Fibroblast of lung (primary cell): Measurements from ENCODE around the gene PTPRS. TPM values are rescaled to one million over a fixed set of nuclear protein-coding genes. Genes with fewer than 3 reads are reported as not detected.

Experiments
- DNase-seq, 2 donors: peaks; one replicate each; pipeline versions ENCODE4 v3.0.0 to v3.0.0-alpha.2; 2010; ENCODE audit warnings: low read depth in 2 of 2
- H2AFZ ChIP-seq: 2 replicates; pipeline ENCODE4 v1.5.1; 2012; ENCODE audit warnings: low read length, control low read depth, inconsistent platforms
- H3K27ac ChIP-seq: 2 replicates; pipeline ENCODE4 v1.5.1; 2011; ENCODE audit warnings: low read length, control low read depth; ENCODE audit not compliant: insufficient read depth
- H3K27me3 ChIP-seq: 2 replicates; pipeline ENCODE4 v1.5.1; 2011; ENCODE audit warnings: mild to moderate bottlenecking, low read length; ENCODE audit not compliant: control insufficient read depth, insufficient read depth
- H3K36me3 ChIP-seq: 2 replicates; pipeline ENCODE4 v1.5.1; 2011; ENCODE audit warnings: low read length; ENCODE audit not compliant: control insufficient read depth, insufficient read depth
- H3K4me1 ChIP-seq: 2 replicates; pipeline ENCODE4 v1.5.1; 2011; ENCODE audit warnings: low read length; ENCODE audit not compliant: control insufficient read depth, insufficient read depth; ENCODE audit errors: extremely low read depth
- H3K4me2 ChIP-seq: 2 replicates; pipeline ENCODE4 v1.5.1; 2011; ENCODE audit warnings: low read length, control low read depth; ENCODE audit not compliant: insufficient read depth; ENCODE audit errors: extremely low read depth
- H3K4me3 ChIP-seq, 4 experiments: fragments of 200-600 bp in 1 of 4; sonication (generic) in 1 of 4; replicated peaks in 1 of 4; 2 replicates each; pipeline ENCODE4 v1.5.1; 2011 to 2016; ENCODE audit warnings: low read length in 4 of 4, low read depth in 3 of 4, mild to moderate bottlenecking in 3 of 4, control low read depth in 2 of 4, inconsistent platforms in 1 of 4, mixed read lengths in 1 of 4; ENCODE audit not compliant: insufficient read depth in 1 of 4; ENCODE audit errors: control extremely low read depth in 1 of 4
- H3K79me2 ChIP-seq: 2 replicates; pipeline ENCODE4 v1.5.1; 2012; ENCODE audit warnings: mild to moderate bottlenecking, low read length, inconsistent platforms; ENCODE audit not compliant: control insufficient read depth, insufficient read depth
- H3K9ac ChIP-seq: 2 replicates; pipeline ENCODE4 v1.5.1; 2011; ENCODE audit warnings: mild to moderate bottlenecking, low read length, control low read depth; ENCODE audit not compliant: insufficient read depth
- H3K9me3 ChIP-seq: 2 replicates; pipeline ENCODE4 v1.5.1; 2012; ENCODE audit warnings: low read depth, low read length; ENCODE audit not compliant: control insufficient read depth, insufficient read depth
- H4K20me1 ChIP-seq: 2 replicates; pipeline ENCODE4 v1.5.1; 2011; ENCODE audit warnings: low read length; ENCODE audit not compliant: control insufficient read depth, insufficient read depth; ENCODE audit errors: extremely low read depth
- CTCF ChIP-seq, 2 donors: IDR thresholded peaks in 1 of 2; conservative IDR thresholded peaks in 1 of 2; 1 replicate in 1 of 2; 2 replicates in 1 of 2; pipeline ENCODE4 v1.5.1; 2011 to 2012; ENCODE audit warnings: low read length in 2 of 2, control low read depth in 1 of 2, inconsistent platforms in 1 of 2, low read depth in 1 of 2, mild to moderate bottlenecking in 1 of 2
- EZH2 ChIP-seq: IDR thresholded peaks from 2 replicates; pipeline ENCODE4 v1.5.1; 2012; ENCODE audit warnings: low read length, control low read depth, mild to moderate bottlenecking; ENCODE audit errors: missing control alignments
- polyA plus RNA-seq, 2 donors: library from polyadenylated mRNA; depleted of rRNA in 1 of 2; stranded (reverse) in 1 of 2; unstranded in 1 of 2; fragments of >200 nt; gene quantifications; 2 replicates each; pipeline ENCODE4 v1.2.1, GENCODE V29; 2011 to 2012; ENCODE audit warnings: missing spikeins in 1 of 2
- total RNA-seq: library from RNA; depleted of rRNA; stranded (reverse); fragments of >200 nt; gene quantifications from 2 replicates; pipeline ENCODE4 v1.2.1, GENCODE V29; 2014

The PTPRS gene
- total and polyA plus RNA-seq, 2 donors (not counting 1 experiment from before 2014, with no cell fraction given): 27.9 to 136 TPM

DNA sequence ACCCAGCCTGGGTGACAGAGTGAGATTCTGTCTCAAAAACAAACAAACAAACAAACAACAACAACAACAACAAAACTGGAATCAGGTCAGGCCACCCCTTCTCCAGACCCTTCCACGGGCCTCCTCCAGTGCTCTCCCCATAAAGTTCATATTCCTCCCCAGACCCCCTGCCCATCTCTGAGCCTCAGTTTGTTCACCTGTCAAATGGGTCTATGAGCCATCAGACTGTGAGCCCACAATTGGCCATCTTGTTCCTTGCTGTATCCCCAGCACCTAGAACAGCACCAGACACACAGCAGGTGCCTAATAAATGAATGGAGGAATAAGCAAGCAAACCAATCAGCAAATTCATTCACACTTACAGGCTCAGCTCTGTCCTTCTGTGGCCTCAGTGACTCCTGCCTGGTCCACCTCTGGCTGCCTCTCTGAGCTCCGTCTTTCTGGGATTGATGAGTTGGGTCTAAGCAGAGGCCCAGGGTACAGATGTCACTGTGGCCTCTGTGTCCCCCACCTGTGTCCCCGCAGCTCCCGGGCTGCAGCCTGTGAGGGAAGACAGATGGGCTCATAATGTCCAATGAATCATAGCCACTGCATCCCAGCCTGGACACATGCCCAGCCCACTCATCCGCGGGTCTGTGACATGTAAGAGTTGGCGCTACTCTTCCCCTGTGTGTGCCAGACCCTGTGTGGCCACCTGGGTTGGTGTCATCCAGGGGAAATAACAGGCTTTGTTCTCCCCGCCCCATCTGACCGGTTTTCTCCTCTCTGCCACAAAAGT lies 19.6 kb upstream of the PTPRS start:
- TF ChIP-seq EZH2 (no peak), CTCF (conservative IDR thresholded peaks at IDR 0.05 in 1 of 2, IDR thresholded peaks at IDR 0.05 in 1 of 2; ENCODE audit: low read depth in 1 of 2, low read length in 2 of 2) (no peak)
- Histone ChIP-seq H3K4me2 (no peak overlapping the region), H3K9me3 (no peaks in the 10 kb centered on the region), H3K79me2 (no peaks in the 10 kb centered on the region), H3K27me3 (peaks cover 9% of the 10 kb centered on the region), H3K36me3 (no peaks in the 10 kb centered on the region), H3K4me1 (no peaks in the 10 kb centered on the region), H4K20me1 (no peaks in the 10 kb centered on the region), H3K27ac (no peak overlapping the region), H2AFZ (no peak overlapping the region), H3K9ac (no peak overlapping the region), H3K4me3 (no peak overlapping the region)
- DNase-seq: peak in 1 of 2 donors; percentile 64

DNA sequence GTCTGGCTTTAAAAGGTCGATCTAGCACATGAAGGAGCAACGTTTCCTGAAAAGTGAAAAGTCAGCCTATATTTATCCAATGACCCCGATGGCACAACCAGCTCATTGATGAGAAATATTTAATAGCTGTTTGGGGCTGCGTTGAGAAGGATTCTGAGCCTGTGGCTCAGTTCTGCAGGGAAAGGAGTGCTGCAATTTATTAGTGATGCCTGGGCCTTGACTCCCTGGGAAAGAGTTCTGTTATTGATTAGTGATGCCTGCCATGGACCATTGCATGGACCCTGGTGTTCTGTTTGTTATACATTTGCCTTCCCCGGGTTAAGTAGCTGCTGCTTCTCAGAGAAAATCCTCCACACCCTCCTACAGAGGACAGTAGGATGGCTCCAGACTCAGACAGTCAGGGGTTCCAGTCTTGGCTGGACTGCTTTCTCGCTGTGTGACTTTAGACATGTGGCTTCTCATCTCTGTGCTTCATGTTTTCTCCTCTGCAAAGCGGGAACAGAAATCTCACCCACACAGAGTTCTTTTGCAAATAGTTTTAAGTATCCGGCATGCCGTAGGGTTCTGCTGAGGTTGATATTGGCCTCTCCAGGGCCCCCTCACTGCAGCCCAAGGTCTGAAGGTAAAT lies 17.7 kb upstream of the PTPRS start:
- H2AFZ ChIP-seq: no peak overlapping the region
- no peak overlapping the region for H3K4me2 ChIP-seq
- no peak overlapping the region for H3K9ac ChIP-seq
- no peaks in the 10 kb centered on the region for H3K4me1 ChIP-seq
- peak in 1 of 2 donors; percentile 34 for DNase-seq
- no peaks in the 10 kb centered on the region for H4K20me1 ChIP-seq
- no peaks in the 10 kb centered on the region for H3K9me3 ChIP-seq
- peaks cover 4% of the 10 kb centered on the region for H3K27me3 ChIP-seq
- TF ChIP-seq CTCF (conservative IDR thresholded peaks at IDR 0.05 in 1 of 2, IDR thresholded peaks at IDR 0.05 in 1 of 2; ENCODE audit: low read depth in 1 of 2, low read length in 2 of 2): no peak
- TF ChIP-seq EZH2: no peak
- no peak overlapping the region for H3K27ac ChIP-seq
- H3K4me3 ChIP-seq: no peak overlapping the region
- no peaks in the 10 kb centered on the region for H3K79me2 ChIP-seq
- no peaks in the 10 kb centered on the region for H3K36me3 ChIP-seq

GRCh38 chr19:5357584-5357983 lies 17.0 kb upstream of the PTPRS start:
- Histone ChIP-seq H3K4me3 (no peak overlapping the region), H3K36me3 (no peaks in the 10 kb centered on the region), H3K9ac (no peak overlapping the region), H4K20me1 (no peaks in the 10 kb centered on the region), H2AFZ (no peak overlapping the region), H3K4me2 (no peak overlapping the region), H3K9me3 (no peaks in the 10 kb centered on the region), H3K27ac (no peak overlapping the region), H3K4me1 (no peaks in the 10 kb centered on the region), H3K79me2 (no peaks in the 10 kb centered on the region), H3K27me3 (peaks cover 4% of the 10 kb centered on the region)
- DNase-seq: no peak
- TF ChIP-seq CTCF (conservative IDR thresholded peaks at IDR 0.05 in 1 of 2, IDR thresholded peaks at IDR 0.05 in 1 of 2; ENCODE audit: low read depth in 1 of 2, low read length in 2 of 2) (no peak), EZH2 (no peak)
